AG09309 (cell line): Measurements from ENCODE around the gene IGF2R.

Experiments used
- DNase-seq: peaks from one replicate; pipeline ENCODE4 v3.0.0-alpha.2; 2010; ENCODE audit warnings: low read depth
- H3K4me3 ChIP-seq: 2 replicates; pipeline ENCODE4 v1.5.1; 2011; ENCODE audit warnings: mild to moderate bottlenecking, low read depth, low read length, moderate library complexity; ENCODE audit not compliant: control insufficient read depth
- TF ChIP-seq, protein P1 (sequence below): IDR thresholded peaks from 2 replicates; pipeline ENCODE4 v1.5.1; 2011; ENCODE audit warnings: mild to moderate bottlenecking, low read depth, low read length, inconsistent platforms; ENCODE audit not compliant: insufficient read depth, control insufficient read depth; ENCODE audit errors: missing control alignments

IGF2R gene

DNA sequence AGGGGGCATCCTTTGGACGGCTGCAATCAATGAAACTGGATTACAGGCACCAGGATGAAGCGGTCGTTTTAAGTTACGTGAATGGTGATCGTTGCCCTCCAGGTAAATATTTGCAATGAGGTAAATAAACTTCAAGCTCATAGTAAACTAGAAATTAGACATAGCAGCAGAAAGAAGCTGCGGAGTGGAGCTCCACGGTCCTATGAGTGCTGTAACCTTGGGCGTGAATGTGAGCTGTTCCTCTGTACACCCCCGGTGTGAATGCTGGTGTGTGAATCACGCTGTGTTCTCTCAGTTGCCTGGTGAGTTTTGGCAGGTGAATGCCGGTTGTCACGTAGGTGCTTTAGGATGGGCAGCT is 110.8 kb downstream of the IGF2R start:
- DNase-seq, result no peak
- no peak overlapping the region for H3K4me3 ChIP-seq
- TF ChIP-seq, protein P1, sequence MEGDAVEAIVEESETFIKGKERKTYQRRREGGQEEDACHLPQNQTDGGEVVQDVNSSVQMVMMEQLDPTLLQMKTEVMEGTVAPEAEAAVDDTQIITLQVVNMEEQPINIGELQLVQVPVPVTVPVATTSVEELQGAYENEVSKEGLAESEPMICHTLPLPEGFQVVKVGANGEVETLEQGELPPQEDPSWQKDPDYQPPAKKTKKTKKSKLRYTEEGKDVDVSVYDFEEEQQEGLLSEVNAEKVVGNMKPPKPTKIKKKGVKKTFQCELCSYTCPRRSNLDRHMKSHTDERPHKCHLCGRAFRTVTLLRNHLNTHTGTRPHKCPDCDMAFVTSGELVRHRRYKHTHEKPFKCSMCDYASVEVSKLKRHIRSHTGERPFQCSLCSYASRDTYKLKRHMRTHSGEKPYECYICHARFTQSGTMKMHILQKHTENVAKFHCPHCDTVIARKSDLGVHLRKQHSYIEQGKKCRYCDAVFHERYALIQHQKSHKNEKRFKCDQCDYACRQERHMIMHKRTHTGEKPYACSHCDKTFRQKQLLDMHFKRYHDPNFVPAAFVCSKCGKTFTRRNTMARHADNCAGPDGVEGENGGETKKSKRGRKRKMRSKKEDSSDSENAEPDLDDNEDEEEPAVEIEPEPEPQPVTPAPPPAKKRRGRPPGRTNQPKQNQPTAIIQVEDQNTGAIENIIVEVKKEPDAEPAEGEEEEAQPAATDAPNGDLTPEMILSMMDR, result no peak

DNA sequence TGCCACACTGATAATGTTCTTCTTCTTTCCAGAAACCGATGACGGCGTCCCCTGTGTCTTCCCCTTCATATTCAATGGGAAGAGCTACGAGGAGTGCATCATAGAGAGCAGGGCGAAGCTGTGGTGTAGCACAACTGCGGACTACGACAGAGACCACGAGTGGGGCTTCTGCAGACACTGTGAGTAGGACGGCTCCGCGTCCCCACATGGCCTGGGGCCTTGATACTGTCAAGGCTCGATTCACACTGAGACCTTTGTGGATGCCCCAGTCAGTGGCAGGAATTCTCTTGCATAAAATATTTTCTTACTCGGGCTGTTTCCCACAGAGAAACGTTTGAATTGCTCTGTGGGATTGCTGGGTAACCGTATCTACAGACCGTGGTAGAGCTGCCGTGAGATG is 111.2 kb downstream of the IGF2R start:
- no peak overlapping the region for H3K4me3 ChIP-seq
- DNase-seq, result no peak
- TF ChIP-seq, protein P1, result no peak

DNA sequence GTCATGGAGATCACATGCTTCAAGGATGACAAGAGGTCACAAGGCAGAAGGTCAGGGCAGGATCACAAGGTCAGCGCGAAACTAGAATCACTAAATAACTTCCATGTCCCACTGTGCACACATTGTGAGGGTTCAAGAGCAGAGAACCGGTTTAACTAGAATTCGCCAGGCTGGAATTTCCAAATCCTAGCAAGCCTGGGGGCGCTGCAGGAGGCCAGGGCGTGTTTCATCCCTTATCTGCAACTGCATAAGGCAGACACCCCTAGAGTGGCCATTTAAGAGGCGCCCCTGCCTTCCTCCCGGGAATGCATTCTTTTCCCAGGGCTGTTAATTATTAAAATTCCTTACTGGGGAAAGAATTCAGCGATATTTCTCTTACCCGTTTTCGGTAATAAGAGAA is 112.5 kb downstream of the IGF2R start:
- DNase-seq, result no peak
- TF ChIP-seq, protein P1, result no peak
- H3K4me3 ChIP-seq, result no peak overlapping the region

DNA sequence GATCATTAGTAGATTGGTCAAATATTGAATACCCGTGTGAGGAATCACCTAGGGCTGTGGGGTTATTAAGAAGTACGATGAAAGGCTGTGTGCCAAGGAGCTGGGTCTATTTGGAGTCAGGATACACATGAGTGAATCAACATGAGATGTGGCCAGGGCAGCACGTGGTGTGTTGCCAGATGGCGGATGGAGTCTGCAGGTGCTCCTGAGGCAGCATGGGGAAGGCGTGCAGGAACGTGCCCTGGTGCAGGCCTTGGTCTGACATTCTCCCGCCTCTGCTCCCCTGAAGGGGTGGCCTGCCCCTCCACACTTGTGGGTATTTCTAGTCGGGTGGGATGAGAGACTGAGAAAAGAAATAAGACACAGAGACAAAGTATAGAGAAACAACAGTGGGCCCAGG is 113.7 kb downstream of the IGF2R start:
- TF ChIP-seq, protein P1, result no peak
- DNase-seq, result no peak
- H3K4me3 ChIP-seq, result no peak overlapping the region

DNA sequence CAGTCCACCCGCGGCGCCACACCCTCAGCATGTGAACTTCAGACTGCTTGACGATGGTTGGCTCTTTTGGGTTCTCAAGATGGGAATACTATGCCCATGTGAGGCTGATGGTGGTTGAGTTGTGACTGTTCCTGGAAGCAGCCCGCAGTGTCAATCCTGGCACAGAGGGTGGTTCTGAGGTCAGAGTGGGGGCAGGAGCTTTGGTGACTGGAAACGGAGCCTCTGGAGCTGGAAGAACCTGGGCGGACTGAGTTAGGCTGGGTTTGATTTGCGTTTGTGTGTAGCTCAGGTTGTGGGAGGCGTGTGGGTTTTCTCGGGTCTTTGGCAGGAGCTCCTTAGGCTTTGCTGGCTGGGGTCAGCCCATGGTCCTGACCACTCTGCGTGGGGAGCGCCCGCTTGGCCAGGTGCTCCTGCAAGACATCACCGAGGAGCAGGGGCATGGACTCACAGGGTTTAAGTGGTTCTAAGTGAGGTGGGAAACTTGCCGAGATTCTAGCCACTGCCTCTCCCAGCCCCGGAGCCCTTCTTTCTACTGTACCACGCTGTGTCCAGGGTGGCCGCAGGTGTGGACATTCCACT is 115.4 kb downstream of the IGF2R start:
- TF ChIP-seq, protein P1, result no peak
- DNase-seq, result no peak
- no peak overlapping the region for H3K4me3 ChIP-seq

DNA sequence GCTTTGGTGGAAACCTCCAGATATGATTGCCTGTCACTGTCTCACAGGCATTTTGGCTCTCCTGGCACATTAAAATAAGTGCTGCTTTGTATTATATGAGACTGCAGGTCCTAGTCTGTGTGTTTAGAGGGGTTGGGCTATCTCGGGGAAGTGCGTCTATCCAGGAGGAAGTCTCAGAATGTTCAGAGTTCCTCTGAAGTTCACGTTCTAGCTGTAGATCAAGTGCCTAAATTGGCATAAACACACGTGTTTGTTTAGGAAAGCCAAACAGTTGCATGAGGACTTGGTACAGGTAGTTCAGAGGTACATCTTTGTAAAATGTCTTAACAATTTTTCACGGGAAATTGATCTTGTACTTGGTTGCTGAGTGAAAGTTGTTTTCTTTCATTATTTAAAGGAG is 116.3 kb downstream of the IGF2R start:
- TF ChIP-seq, protein P1, result no peak
- DNase-seq, result no peak
- no peak overlapping the region for H3K4me3 ChIP-seq

DNA sequence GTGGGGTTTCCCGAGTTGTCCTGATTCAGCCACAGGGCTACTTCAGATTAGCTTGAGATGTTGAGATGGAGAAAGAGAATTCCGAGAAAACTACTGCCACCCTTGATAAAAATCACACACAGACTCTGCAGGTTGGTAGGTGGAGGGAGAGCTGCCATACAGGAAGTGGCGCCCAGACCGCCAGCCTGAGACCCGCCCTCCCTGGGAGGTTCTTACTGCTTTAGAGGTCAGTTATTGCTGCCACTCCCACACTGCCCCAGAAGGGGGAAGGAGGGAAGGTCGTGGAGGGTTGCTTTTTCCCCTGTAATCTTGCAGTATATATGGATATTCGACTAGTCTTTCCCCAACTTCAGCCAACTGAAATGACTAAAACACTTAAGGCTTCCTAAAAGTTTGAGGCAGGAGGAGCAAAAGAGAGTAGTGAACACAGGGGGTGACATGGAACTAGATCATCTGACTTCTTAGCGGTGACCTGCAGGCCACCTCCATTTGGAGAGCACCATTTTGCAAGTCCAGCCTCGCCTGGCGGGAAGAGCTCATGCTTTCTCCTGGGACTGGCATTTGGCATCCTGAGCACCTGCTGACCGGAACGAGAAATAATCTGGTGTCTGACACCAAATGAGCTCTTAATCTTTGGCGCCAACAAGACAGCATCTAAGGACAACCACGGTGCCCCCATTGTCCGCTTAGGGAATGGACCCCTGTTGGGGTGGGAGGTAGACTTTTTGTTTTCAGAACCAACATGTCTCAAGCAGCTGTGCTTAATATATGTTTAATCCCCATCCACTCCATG is 117.0 kb downstream of the IGF2R start:
- TF ChIP-seq, protein P1, result no peak
- DNase-seq, result no peak
- H3K4me3 ChIP-seq, result no peak overlapping the region
